GM12878 (cell line): Measurements from ENCODE around the gene RASSF8. TPM values are rescaled to one million over a fixed set of nuclear protein-coding genes. Genes with fewer than 3 reads are reported as not detected.
A peak's percentile ranks its signal among the peaks of the same experiment; 100 is the strongest.

Experiments
- ATF3 ChIP-seq: IDR thresholded peaks from 2 replicates; pipeline ENCODE4 v1.6.1; 2011; ENCODE audit warnings: low read depth, mild to moderate bottlenecking, low read length, moderate library complexity, borderline replicate concordance; ENCODE audit errors: extremely low read depth
- BACH1 ChIP-seq: fragments of 450-650 bp; IDR thresholded peaks from 2 replicates; pipeline ENCODE4 v1.6.1; 2017; ENCODE audit warnings: mild to moderate bottlenecking, borderline replicate concordance
- E4F1 ChIP-seq: fragments of 450-650 bp; IDR thresholded peaks from 2 replicates; pipeline ENCODE4 v1.6.1; 2018; ENCODE audit warnings: borderline replicate concordance, mild to moderate bottlenecking; ENCODE audit not compliant: partially characterized antibody
- EED ChIP-seq: sonication (generic); IDR thresholded peaks from 2 replicates; pipeline ENCODE4 v1.6.1; 2016; ENCODE audit warnings: antibody characterized with exemption, low read depth
- HCFC1 ChIP-seq: fragments of 150-350 bp; IDR thresholded peaks from 2 replicates; pipeline ENCODE4 v1.6.1; 2014; ENCODE audit warnings: low read length
- MXI1 ChIP-seq: fragments of 150-350 bp; IDR thresholded peaks from 2 replicates; pipeline ENCODE4 v1.6.1; 2011; ENCODE audit warnings: low read depth, mild to moderate bottlenecking, inconsistent platforms, low read length, improper control_type of control experiment
- PAX5 ChIP-seq: IDR thresholded peaks from 2 replicates; pipeline ENCODE4 v1.6.1; 2011; ENCODE audit warnings: low read depth, low read length, borderline replicate concordance
- POLR2AphosphoS5 ChIP-seq: IDR thresholded peaks from 2 replicates; pipeline ENCODE4 v1.6.1; 2011; ENCODE audit warnings: mild to moderate bottlenecking, low read length, inconsistent platforms
- SPI1 ChIP-seq: IDR thresholded peaks from 2 replicates; pipeline ENCODE4 v1.6.1; 2011; ENCODE audit warnings: low read depth, mild to moderate bottlenecking, low read length, moderate library complexity, borderline replicate concordance; ENCODE audit not compliant: insufficient read depth
- SREBF1 ChIP-seq: IDR thresholded peaks from 2 replicates; pipeline ENCODE4 v1.6.1; 2012; ENCODE audit warnings: mild to moderate bottlenecking, low read length
- SRF ChIP-seq, 2 experiments: IDR thresholded peaks; 2 replicates each; pipeline ENCODE4 v1.6.1; 2011; ENCODE audit warnings: low read depth in 2 of 2, low read length in 2 of 2, mild to moderate bottlenecking in 1 of 2, moderate library complexity in 1 of 2
- ZNF592 ChIP-seq: fragments of 450-650 bp; IDR thresholded peaks from 2 replicates; pipeline ENCODE4 v1.6.1; 2017; ENCODE audit warnings: mild to moderate bottlenecking, moderate library complexity
- polyA plus RNA-seq, 11 experiments: library from polyadenylated mRNA; depleted of rRNA in 4 of 11; unstranded in 6 of 11; stranded (reverse) in 5 of 11; fragments of >200 nt; fragmentation: Nextera tagmentation in 4 of 11; fragmentation: Illumina TruSeq in 1 of 11; extraction: Ambion mirVana in 4 of 11; extraction: Trizol in 1 of 11; gene quantifications; 1 replicate in 1 of 11; 2 replicates in 10 of 11; pipeline versions ENCODE4 v1.2.1 to v1.2.3, GENCODE V29; 2011 to 2016; ENCODE audit warnings: inconsistent platforms in 2 of 11, missing spikeins in 2 of 11, low read depth in 1 of 11
- total RNA-seq, 4 experiments: library from RNA; depleted of rRNA in 3 of 4; stranded (reverse); fragments of >200 nt in 3 of 4; fragmentation: Illumina TruSeq in 1 of 4; extraction: Trizol in 1 of 4; gene quantifications; 2 replicates each; pipeline versions ENCODE4 v1.2.1 to v1.2.3, GENCODE V29; 2013 to 2021
- TF ChIP-seq, protein P1 (sequence below), 3 experiments: IDR thresholded peaks in 2 of 3; conservative IDR thresholded peaks in 1 of 3; 2 replicates each; pipeline ENCODE4 v1.5.1; 2011; ENCODE audit warnings: low read depth in 3 of 3, low read length in 3 of 3, mild to moderate bottlenecking in 3 of 3, control low read depth in 2 of 3, moderate library complexity in 2 of 3, inconsistent platforms in 1 of 3, mixed read lengths in 1 of 3; ENCODE audit not compliant: control insufficient read depth in 2 of 3, insufficient read depth in 1 of 3; ENCODE audit errors: extremely low read depth in 1 of 3
- TF ChIP-seq, protein P2 (sequence below): fragments of 450-650 bp; IDR thresholded peaks from 2 replicates; pipeline ENCODE4 v1.6.1; 2018; ENCODE audit warnings: mild to moderate bottlenecking, low read depth, moderate library complexity; ENCODE audit not compliant: partially characterized antibody

RASSF8 gene
- total and polyA plus RNA-seq, 10 of the 15 experiments (the other 5 are each of a cell fraction or from before 2014, with no cell fraction given), result 0.06 to 0.18 (median 0.08) TPM; not detected in 6

DNA sequence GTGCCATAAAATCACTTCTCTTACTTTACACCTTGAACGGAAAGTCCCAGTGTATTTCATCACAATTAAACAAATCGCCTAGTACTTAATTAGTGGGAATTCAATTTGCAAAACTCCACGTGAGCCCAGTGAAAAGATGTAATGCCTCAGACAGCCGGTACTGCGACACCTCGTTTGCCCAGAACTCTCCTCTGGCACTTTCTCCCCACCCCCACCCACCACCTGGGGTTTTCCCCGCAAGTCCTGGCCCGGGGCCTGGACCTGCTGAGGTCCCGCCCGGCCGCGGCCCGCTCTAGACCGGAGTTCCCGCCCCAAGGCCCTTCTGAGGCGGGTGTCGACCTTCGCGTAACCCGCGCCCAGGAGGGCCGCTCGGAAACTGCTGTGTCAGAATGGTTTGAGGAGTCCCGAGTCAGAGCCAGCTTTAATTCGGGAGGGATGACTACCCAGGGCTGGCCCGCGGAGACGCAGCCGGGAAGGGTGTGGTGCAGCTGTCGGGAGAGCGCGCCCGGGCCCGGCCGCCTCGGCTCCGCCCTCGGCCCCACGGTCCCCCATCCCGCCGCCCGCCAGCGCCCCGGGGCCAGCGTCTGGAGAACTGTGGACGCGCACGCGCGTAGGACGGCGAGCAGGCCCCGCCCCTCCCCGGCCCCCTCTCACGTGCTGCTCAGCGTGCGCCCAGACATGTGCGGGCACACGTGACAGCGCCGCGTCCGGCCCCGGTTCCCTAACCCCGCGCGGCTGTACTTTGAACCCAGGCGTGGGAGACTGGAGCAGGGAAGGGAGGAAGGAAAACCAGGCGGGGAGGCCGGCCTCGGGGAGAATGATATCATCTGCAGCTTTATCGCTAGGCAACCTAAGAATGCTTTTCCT is 155.6 kb downstream of the RASSF8 start (continued):
- TF ChIP-seq, protein P1, sequence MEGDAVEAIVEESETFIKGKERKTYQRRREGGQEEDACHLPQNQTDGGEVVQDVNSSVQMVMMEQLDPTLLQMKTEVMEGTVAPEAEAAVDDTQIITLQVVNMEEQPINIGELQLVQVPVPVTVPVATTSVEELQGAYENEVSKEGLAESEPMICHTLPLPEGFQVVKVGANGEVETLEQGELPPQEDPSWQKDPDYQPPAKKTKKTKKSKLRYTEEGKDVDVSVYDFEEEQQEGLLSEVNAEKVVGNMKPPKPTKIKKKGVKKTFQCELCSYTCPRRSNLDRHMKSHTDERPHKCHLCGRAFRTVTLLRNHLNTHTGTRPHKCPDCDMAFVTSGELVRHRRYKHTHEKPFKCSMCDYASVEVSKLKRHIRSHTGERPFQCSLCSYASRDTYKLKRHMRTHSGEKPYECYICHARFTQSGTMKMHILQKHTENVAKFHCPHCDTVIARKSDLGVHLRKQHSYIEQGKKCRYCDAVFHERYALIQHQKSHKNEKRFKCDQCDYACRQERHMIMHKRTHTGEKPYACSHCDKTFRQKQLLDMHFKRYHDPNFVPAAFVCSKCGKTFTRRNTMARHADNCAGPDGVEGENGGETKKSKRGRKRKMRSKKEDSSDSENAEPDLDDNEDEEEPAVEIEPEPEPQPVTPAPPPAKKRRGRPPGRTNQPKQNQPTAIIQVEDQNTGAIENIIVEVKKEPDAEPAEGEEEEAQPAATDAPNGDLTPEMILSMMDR (IDR thresholded peaks at IDR 0.05 in 2 of 3, conservative IDR thresholded peaks at IDR 0.05 in 1 of 3; ENCODE audit: control insufficient read depth in 2 of 3, extremely low read depth in 1 of 3, insufficient read depth in 1 of 3, low read depth in 3 of 3, low read length in 3 of 3), result peak in 2 of 3 experiments; percentile 20 to 29; a peak in 3 of 6 replicates
- TF ChIP-seq HCFC1 (no peak), EED (no peak), SREBF1 (no peak), POLR2AphosphoS5 (no peak), MXI1 (0 out of 2 replicates have a peak, but pooled peaks have one; percentile 22), SPI1 (no peak), SRF (IDR thresholded peaks at IDR 0.05; ENCODE audit: low read depth in 2 of 2, low read length in 2 of 2) (no peak), ATF3 (0 out of 2 replicates have a peak, but pooled peaks have one; percentile 68), BACH1 (peak; percentile 80; the same call in 1 of the 2 replicates), PAX5 (no peak), E4F1 (no peak), ZNF592 (peak; percentile 10; the same call in 1 of the 2 replicates)
- TF ChIP-seq, protein P2, sequence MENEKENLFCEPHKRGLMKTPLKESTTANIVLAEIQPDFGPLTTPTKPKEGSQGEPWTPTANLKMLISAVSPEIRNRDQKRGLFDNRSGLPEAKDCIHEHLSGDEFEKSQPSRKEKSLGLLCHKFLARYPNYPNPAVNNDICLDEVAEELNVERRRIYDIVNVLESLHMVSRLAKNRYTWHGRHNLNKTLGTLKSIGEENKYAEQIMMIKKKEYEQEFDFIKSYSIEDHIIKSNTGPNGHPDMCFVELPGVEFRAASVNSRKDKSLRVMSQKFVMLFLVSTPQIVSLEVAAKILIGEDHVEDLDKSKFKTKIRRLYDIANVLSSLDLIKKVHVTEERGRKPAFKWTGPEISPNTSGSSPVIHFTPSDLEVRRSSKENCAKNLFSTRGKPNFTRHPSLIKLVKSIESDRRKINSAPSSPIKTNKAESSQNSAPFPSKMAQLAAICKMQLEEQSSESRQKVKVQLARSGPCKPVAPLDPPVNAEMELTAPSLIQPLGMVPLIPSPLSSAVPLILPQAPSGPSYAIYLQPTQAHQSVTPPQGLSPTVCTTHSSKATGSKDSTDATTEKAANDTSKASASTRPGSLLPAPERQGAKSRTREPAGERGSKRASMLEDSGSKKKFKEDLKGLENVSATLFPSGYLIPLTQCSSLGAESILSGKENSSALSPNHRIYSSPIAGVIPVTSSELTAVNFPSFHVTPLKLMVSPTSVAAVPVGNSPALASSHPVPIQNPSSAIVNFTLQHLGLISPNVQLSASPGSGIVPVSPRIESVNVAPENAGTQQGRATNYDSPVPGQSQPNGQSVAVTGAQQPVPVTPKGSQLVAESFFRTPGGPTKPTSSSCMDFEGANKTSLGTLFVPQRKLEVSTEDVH, result no peak
